ENCODE measurements around the gene IRAK2.
A peak's percentile ranks its signal among the peaks of the same experiment; 100 is the strongest.
"Not testable (repeated sequence)": the region's sequence is repeated elsewhere in the genome, so short reads cannot be mapped to it uniquely, and the experiment has no call there.

Gene IRAK2

DNA sequence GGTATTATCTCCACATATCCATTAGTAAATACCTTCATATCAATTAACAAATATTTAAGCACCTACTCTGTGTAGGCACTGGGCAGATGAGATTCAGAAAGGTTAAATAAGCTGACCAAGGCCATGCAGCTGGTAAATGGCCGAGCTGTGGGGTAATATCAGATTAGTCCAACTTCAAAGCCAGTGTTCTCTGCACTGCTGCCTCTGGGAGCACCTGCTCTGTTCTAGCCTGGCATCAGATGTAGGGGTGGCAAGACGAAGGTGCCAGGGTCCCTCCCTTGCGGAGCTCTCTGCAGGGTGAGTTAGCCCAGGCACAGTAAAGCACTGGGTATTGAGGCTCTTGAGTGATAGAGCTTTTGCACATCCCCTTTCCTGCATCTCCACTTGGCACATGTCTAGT, 89.0 kb downstream of the IRAK2 start:
- no peak for DNase-seq (ENCODE audit: low spot score)

- DNase-seq (ENCODE audit: low spot score) = no peak
Observed at GRCh38 chr3:10255835-10256234, 91.1 kb downstream of the IRAK2 start.

- no peak for DNase-seq (ENCODE audit: low spot score)
Observed at GRCh38 chr3:10259036-10259435, 94.3 kb downstream of the IRAK2 start.

DNA sequence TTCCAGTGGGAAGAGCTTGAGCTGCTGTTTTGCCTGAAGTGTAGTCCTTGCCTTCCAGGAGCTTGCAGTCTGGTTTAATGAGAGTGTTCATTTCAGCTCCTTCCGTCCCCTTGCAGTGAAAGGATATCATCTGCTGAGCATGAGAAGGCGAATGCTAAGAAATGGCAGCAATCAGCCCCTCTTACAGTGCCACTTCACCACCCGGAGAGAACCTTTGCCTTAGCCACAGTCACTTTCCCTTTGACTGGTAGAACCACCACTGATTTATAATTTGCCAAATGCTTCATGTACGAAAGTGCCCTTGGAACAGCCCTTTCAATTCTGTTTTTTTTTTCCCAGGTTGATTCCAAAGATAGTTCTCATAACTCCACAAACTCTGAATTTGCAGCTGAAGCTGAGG, 95.1 kb downstream of the IRAK2 start:
- DNase-seq (ENCODE audit: low spot score) = no peak

- no peak for DNase-seq (ENCODE audit: low spot score)
Observed at GRCh38 chr3:10260211-10260701, 95.5 kb downstream of the IRAK2 start.

DNA sequence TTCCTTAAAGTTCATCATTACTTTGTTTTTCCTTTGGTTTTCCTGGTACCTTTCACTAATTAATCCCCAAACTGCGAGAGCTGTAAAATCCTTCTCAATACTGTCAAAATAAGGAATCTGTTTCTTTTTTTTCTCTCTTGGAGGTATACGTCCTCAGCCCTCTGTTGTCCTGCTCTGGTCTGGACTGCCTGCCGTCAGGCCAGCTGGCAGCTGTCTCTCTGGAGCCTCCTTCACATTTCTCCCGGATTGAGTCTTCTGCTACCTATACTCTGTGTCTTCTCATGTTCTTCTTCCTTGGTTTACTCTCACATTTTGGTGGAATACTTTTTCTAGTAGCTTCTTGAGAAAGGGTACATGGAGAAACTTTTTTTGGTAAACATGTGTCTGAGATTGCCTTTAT, 97.3 kb downstream of the IRAK2 start:
- DNase-seq (ENCODE audit: low spot score) = no peak

GRCh38 chr3:10263646-10264363, 99.1 kb downstream of the IRAK2 start:
- DNase-seq (ENCODE audit: low spot score) = peak; percentile 41

GRCh38 chr3:10265833-10266232, 101.1 kb downstream of the IRAK2 start:
- DNase-seq (ENCODE audit: low spot score) = no peak

- DNase-seq (ENCODE audit: low spot score) = not testable (repeated sequence)
Observed at GRCh38 chr3:10266936-10267335, 102.2 kb downstream of the IRAK2 start.

GRCh38 chr3:10268116-10268515, 103.4 kb downstream of the IRAK2 start:
- no peak for DNase-seq (ENCODE audit: low spot score)

DNA sequence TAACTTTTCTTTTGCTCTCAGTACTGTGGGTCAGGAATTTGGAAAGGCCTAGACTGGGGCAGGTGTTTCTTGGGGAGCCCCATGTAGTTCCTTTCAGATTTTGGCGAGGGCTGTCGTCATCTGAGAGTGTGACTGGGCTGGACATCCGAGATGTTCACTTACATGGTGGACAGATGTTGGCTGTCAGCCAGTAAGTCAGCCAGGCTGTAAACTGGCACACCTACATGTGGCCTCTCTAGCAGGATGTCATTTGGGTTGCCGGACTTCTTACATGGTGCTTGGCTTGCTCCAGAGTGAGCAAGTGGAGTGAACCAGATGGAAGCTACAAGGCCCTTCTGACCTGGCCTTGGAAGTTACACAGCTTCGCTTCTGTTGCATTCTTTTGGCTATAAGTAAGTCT, 104.2 kb downstream of the IRAK2 start:
- no peak for DNase-seq (ENCODE audit: low spot score)

DNA sequence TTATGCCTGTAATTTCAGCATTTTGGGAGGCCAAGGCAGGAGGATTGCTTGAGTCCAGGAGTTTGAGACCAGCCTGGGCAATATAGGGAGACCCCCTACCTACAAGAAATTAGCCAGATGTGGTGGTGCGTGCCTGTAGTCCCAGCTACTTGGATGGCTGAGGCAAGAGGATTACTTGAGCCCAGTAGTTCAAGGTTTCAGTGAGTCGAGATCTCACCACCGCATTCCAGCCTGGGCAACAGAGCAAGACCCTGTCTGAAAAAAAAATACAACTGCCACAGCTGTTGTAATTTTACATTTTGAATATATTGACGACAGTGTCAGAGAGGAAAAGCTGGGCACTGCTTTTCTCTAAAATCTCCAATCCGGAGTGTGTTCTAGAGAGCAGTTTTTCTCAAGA, 104.7 kb downstream of the IRAK2 start:
- no peak for DNase-seq (ENCODE audit: low spot score)

DNA sequence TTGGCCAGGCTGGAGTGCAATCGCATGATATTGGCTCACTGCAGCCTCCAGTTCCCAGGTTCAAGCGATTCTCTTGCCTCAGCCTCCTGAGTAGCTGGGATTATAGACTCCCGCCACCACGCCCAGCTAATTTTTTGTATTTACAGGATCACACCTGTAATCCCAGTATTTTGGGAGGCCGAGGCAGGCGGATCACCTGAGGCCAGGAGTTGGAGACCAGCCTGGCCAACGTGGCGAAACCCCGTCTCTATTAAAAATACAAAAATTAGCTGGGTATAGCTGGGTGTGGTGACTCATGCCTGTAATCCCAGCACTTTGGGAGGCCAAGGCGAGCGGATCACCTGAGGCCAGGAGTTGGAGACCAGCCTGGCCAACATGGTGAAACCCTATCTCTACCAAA, 107.8 kb downstream of the IRAK2 start:
- DNase-seq (ENCODE audit: low spot score) = not testable (repeated sequence)

DNA sequence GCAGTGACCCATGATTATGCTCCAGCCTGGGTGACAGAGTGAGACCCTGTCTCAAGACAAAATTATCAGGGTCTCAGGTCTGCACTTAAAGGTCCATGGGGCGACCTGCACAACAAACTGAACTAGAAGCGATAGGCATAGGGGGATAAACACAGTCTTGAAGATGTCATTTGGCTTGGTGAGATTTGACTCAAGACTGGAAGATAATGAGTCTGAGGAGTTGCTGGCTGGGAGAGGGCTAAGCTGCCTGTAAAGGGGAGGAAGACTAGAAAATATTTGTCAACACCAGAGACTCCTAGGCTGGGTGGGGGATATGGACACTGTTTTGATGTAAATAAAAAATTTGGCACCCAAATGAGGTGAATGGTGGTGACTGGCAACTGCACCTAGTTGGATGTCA, 108.3 kb downstream of the IRAK2 start:
- no peak for DNase-seq (ENCODE audit: low spot score)

- DNase-seq (ENCODE audit: low spot score) = no peak
Observed at GRCh38 chr3:10273702-10274305, 109.1 kb downstream of the IRAK2 start.

DNA sequence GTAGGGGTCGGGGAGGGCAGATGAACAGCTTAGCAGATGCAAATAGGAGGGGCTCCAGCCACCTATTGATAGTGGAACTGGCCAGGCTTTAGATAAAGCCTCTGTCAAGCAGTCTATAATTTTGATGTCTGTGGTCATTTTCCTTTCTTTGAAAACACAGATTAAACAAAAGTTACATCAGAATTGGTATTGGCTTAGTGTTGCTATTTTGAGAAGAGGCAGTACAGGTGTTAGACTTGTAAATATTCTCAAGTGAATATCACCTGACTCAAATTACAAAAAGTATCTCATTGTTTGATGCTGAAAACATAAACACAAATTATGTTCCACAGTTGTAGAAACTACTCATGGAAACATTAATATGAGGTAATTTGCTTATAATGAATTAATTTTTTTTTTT, 109.9 kb downstream of the IRAK2 start:
- DNase-seq (ENCODE audit: low spot score) = no peak

- DNase-seq (ENCODE audit: low spot score) = no peak
Observed at GRCh38 chr3:10277115-10277625, 112.5 kb downstream of the IRAK2 start.

DNA sequence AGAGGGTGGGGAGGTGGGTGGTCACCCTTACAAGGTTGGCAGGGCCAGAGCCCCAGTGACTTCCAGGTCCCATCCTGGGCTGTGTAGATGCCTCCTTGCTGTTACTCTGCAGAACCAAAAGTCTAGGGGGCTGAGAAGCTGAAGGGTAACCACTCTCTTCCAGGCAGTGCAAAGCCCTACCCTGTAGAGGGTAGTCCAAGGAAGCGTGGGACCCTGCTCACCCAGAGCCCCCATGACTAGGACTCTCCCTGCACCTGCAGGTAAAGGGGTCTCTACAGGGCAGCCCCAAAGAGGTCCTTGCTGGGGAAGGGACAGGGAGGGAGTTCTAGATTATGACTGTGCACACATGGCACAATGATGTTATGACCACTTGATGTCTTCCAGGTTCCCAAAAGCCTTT, 113.8 kb downstream of the IRAK2 start:
- DNase-seq (ENCODE audit: low spot score) = no peak

GRCh38 chr3:10279384-10280176, 114.9 kb downstream of the IRAK2 start:
- no peak for DNase-seq (ENCODE audit: low spot score)

DNA sequence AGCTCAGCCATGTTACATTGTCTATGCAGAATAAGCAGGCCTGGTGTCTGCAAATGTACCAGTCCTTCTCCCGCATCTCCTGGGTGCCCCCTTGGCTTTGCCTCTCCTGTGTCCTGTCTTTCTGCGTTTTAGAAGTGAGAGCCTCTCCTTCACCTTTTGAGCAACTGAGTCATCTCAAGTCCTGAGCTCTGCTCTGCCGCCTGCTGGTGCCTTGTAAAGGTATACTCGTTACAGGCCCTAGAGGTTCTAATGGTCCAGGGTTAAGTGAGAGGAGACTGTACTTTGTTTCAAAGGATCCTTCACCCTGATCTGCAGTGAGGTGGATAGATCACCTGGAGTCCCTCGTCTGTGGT, 115.4 kb downstream of the IRAK2 start:
- no peak for DNase-seq (ENCODE audit: low spot score)

GRCh38 chr3:10280571-10280970, 115.9 kb downstream of the IRAK2 start:
- DNase-seq (ENCODE audit: low spot score) = no peak

DNA sequence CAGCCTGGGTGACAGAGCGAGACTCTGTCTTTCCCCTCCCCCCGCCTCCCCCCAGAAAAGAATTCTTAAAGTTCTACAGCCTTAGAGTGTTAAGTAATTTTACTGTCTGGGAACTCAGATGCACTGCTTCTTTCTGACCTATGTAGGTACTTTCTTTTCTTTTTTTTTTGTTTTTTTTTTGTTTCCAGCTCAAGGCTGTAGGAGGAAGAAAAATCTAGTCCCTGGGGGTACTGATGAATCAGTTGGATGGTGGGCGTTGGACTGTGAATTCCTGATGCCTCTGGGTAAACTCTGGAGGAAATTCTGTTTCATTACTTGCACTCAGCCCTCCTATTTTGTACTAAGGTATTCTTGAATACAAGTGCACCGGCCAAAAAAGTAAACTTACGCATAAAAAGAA, 117.2 kb downstream of the IRAK2 start:
- no peak for DNase-seq (ENCODE audit: low spot score)

- no peak for DNase-seq (ENCODE audit: low spot score)
Observed at GRCh38 chr3:10283638-10284037, 118.9 kb downstream of the IRAK2 start.
